KBM-7 (cell line): Measurements from ENCODE around the gene FDX2.
"Not testable (repeated sequence)": the region's sequence is repeated elsewhere in the genome, so short reads cannot be mapped to it uniquely, and the experiment has no call there.

Experiments
- DNase-seq: peaks from one replicate; pipeline ENCODE4 v3.0.0-alpha.2; 2015
- in situ Hi-C: fragments of 300-500 bp; cut with MboI; formaldehyde crosslinking; loops from 2 replicates; pipeline ENCODE4 v1.14.3; 2020; ENCODE audit warnings: low sequenced_read_pairs, low pct_unique_long_range_greater_than_20kb, mixed read lengths

The FDX2 gene

DNA sequence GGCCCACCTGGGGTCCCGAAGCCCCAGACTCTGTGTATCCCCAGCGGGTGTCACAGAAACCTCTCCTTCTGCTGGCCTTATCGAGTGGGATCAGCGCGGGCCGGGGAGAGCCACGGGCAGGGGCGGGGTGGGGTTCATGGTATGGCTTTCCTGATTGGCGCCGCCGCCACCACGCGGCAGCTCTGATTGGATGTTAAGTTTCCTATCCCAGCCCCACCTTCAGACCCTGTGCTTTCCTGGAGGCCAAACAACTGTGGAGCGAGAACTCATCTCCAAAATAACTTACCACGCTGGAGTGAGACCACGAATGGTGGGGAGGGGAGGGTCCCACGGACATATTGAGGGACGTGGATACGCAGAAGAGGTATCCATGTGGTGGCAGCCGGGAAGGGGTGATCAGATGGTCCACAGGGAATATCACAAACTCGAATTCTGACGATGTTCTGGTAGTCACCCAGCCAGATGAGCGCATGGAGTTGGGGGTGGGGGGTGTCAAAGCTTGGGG lies 27.1 kb downstream of the FDX2 start:
- DNase-seq = peak; percentile 87
- in situ Hi-C loops = no loop called here

GRCh38 chr19:10286803-10287737 lies 28.7 kb downstream of the FDX2 start, which contains the start of gene ICAM4:
TSS of gene ICAM4 (plus strand) at chr19:10286955. CDS start at chr19:10287013, 58 bp downstream.
- DNase-seq = peak; percentile 92
- in situ Hi-C loops = no loop called here

DNA sequence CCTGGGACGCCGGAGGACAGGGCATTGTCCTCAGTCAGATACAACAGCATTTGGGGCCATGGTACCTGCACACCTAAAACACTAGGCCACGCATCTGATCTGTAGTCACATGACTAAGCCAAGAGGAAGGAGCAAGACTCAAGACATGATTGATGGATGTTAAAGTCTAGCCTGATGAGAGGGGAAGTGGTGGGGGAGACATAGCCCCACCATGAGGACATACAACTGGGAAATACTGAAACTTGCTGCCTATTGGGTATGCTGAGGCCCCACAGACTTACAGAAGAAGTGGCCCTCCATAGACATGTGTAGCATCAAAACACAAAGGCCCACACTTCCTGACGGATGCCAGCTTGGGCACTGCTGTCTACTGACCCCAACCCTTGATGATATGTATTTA lies 30.4 kb downstream of the FDX2 start:
- in situ Hi-C loops = no loop called here
- peak; percentile 40 for DNase-seq

- in situ Hi-C loops = no loop called here
- DNase-seq = no peak
Measured at GRCh38 chr19:10284960-10285278, 30.9 kb downstream of the FDX2 start.

DNA sequence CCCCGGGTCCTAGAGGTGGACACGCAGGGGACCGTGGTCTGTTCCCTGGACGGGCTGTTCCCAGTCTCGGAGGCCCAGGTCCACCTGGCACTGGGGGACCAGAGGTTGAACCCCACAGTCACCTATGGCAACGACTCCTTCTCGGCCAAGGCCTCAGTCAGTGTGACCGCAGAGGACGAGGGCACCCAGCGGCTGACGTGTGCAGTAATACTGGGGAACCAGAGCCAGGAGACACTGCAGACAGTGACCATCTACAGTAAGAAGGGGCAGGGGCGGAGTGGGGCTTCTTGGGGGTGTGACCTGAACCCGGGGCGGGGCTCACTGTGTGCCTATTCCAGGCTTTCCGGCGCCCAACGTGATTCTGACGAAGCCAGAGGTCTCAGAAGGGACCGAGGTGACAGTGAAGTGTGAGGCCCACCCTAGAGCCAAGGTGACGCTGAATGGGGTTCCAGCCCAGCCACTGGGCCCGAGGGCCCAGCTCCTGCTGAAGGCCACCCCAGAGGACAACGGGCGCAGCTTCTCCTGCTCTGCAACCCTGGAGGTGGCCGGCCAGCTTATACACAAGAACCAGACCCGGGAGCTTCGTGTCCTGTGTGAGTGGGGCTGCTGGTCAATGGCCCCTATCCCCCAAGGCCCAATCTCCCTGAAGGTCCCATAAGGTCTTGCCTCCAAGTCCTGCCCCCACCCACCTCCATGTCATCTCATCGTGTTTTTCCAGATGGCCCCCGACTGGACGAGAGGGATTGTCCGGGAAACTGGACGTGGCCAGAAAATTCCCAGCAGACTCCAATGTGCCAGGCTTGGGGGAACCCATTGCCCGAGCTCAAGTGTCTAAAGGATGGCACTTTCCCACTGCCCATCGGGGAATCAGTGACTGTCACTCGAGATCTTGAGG lies 31.5 kb downstream of the FDX2 start:
- no peak for DNase-seq
- in situ Hi-C loops = no loop called here

GRCh38 chr19:10283301-10284064 lies 32.3 kb downstream of the FDX2 start:
- in situ Hi-C loops = no loop called here

DNA sequence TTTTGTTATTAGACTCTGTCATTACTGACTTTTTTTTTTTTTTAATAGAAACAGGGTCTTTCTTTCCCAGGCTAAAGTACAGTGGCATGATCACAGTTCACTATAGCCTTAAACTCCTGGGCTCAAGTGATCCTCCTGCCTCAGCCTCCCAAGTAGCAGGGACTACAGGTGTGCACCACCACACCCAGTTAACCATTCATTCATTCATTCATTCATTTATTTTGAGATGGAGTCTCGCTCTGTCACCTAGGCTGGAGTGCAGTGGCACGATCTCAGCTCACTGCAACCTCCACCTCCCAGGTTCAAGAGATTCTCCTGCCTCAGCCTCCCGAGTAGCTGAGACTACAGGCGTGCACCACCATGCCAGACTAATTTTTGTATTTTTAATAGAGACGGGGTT lies 33.8 kb downstream of the FDX2 start:
- DNase-seq, in situ Hi-C loops: not testable (repeated sequence)

More at GRCh38 chr19:10283301-10284064, 32.3 kb downstream of the FDX2 start:
- DNase-seq = no peak

GRCh38 chr19:10279737-10280442 lies 35.9 kb downstream of the FDX2 start:
- in situ Hi-C loops = no loop called here
- DNase-seq = no peak

- in situ Hi-C loops = no loop called here
- DNase-seq = no peak
Measured at GRCh38 chr19:10278935-10279334, 36.9 kb downstream of the FDX2 start.

DNA sequence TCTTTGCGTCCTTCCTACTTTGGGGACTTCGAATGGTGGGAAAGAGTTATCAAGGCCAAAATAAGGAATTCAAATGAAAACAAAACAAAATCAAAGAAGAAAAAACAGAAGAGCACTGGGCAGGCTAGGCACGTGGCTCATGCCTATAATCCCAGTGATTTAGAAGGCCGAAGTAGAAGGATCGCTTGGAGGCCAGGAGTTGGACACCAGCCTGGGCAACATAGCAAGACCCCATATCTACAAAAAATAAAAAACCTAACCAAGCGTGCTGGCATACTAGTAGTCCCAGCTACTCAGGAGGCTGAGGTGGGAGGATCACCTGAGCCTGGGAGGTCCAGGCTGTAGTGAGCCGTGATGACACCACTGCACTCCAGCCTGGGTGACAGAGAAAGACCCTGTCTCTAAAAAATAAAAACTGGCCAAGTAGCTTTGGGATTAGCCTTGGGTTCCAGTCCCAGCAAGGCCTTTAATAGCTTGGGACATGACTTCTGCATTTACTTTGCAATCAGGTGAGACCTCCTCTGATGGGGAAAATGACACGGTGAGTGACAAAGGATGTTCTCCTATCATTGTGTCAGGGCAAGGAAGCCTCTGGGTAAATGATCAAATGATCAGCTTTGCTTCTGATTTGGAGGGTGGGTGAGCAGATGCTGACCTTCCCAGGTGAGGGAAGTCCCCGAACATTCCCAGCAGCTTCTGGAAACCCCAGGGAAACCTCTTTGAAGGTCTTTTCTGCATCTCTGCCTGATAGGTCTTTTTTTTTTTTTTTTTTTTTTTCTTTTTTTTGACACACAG lies 37.8 kb downstream of the FDX2 start:
- in situ Hi-C loops = no loop called here
- DNase-seq = no peak

DNA sequence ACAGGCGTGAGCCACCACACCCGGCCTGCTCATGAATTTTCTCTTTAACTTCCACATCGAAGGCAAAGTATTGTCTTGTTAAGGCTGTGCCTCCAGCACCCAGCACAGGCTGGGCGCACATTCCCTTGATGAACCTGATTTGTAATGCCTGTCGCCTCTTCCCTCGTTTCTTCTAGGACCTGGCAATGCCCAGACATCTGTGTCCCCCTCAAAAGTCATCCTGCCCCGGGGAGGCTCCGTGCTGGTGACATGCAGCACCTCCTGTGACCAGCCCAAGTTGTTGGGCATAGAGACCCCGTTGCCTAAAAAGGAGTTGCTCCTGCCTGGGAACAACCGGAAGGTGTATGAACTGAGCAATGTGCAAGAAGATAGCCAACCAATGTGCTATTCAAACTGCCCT lies 41.2 kb downstream of the FDX2 start:
- in situ Hi-C loops = no loop called here

DNA sequence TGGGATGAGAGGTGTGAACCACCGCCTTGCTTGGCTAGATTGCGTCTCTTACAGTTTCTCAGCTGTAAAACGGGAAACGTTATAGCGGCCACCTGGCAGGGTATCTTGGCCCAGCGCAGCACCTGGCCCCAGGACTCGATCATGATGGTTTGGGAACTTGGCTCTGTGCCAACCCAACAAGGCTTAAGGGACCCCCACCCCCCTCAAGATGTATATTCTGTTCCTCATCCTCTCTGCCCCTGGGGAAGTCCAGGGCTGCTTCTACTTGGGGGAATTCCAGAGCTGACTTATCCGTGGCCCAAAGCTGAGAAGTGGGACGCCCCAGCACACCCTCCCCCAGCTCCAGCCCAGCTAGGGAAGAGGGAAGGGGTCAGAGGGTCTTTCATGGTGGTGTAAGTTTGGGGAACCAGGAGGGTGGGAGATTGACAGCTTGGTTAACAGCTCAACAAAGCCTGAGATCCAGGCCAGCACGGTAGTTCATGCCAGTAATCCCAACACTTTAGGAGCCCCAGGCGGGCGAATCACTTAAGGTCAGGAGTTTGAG lies 44.2 kb downstream of the FDX2 start:
- in situ Hi-C loops = no loop called here

More for the DNA sequence above, 41.2 kb downstream of the FDX2 start:
- no peak for DNase-seq

DNA sequence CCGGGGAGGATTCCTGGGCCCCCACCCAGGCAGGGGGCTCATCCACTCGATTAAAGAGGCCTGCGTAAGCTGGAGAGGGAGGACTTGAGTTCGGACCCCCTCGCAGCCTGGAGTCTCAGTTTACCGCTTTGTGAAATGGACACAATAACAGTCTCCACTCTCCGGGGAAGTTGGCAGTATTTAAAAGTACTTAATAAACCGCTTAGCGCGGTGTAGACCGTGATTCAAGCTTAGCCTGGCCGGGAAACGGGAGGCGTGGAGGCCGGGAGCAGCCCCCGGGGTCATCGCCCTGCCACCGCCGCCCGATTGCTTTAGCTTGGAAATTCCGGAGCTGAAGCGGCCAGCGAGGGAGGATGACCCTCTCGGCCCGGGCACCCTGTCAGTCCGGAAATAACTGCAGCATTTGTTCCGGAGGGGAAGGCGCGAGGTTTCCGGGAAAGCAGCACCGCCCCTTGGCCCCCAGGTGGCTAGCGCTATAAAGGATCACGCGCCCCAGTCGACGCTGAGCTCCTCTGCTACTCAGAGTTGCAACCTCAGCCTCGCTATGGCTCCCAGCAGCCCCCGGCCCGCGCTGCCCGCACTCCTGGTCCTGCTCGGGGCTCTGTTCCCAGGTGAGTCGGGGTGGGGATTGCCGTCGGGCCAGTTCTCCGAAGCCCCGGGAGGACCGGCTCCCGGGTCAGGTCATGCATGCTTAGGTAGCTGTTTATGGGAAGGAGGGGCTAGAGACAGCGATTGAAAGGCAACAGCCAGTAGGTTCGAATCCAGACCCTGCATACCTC lies 45.0 kb downstream of the FDX2 start, which contains the start of gene ICAM1:
ICAM1 (plus strand) TSS at position 505 of the 779 bp plus-strand sequence; CDS start at position 545, 40 bp downstream.
- peak; percentile 82 for DNase-seq
- in situ Hi-C loops = no loop called here

More for the DNA sequence above, 44.2 kb downstream of the FDX2 start:
- DNase-seq = no peak

- DNase-seq = peak; percentile 87
- in situ Hi-C loops = no loop called here
Measured at GRCh38 chr19:10270180-10270615, 45.6 kb downstream of the FDX2 start.

DNA sequence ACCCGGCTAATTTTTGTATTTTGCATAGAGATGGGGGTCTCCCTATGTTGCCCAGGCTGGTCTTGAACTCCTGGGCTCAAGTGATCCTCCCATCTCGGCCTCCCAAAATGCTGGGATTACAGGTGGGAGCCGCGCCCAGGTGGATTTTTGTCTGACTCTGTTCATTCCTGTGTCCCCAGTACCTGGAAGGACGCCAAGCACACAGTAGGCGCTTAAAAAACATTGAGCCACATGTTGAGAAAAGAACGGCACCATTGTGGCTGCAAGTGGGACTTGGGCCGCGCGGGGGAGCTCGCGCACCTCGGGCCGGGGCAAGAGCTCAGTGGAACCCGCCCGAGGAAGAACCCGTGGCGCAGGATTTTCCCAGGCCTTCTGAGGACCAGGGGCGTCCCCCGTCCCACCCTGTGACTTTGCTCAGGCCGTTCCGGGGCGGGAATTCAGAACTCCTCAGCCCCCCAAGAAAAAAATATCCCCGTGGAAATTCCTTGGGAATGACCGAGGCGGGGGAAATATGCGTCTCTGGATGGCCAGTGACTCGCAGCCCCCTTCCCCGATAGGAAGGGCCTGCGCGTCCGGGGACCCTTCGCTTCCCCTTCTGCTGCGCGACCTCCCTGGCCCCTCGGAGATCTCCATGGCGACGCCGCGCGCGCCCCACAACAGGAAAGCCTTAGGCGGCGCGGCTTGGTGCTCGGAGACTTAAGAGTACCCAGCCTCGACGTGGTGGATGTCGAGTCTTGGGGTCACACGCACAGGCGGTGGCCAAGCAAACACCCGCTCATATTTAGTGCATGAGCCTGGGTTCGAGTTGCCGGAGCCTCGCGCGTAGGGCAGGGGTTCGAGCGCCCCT lies 46.3 kb downstream of the FDX2 start:
- in situ Hi-C loops = loop anchor here (10.0 kb wide), 1 partner anchor 125 kb away; no protein-coding TSS in a partner anchor
- peak; percentile 90 for DNase-seq
